ENCODE measurements around the gene NOM1. TPM values are rescaled to one million over a fixed set of nuclear protein-coding genes. Genes with fewer than 3 reads are reported as not detected.

Gene NOM1
- total RNA-seq, 2 experiments from 2014 or later, result 33.4 to 35.6 TPM

Other genes with a start within 250 kb of the NOM1 start
- gene LMBR1, start 56.5 kb upstream of the NOM1 start, total RNA-seq, result 10 to 100 TPM; 47.8 to 52.8 TPM
- not detected for gene MNX1, start 61.0 kb downstream of the NOM1 start, total RNA-seq
- gene UBE3C, start 189.2 kb downstream of the NOM1 start, total RNA-seq, result 10 to 100 TPM; 80.9 to 81.8 TPM